COLO668 (cell line): Measurements from ENCODE around the gene TXK.

Experiments
- DNase-seq: peaks from one replicate; lab custom pipeline; 2025; ENCODE audit not compliant: unreplicated experiment; lab: John Stamatoyannopoulos, UW

The TXK gene

DNA sequence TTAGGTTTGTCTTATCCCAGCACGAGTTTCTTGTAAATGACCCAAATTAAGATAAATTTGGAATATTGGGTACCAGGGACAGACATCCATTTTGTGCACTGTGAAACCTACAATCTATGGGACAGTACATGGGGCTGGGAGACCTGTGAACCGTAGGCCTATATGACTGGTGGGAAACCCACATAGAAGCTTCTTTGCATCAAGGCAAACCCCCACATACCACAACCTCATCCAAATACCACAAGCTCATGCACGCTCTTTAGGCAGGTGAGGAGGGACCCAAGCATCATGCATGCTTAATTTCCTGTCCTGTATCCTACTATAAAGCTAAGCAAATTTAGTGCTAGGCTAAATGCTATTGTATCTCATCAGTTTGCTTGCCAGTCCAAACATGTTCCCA, 69.7 kb downstream of the TXK start:
- DNase-seq, result no peak

DNA sequence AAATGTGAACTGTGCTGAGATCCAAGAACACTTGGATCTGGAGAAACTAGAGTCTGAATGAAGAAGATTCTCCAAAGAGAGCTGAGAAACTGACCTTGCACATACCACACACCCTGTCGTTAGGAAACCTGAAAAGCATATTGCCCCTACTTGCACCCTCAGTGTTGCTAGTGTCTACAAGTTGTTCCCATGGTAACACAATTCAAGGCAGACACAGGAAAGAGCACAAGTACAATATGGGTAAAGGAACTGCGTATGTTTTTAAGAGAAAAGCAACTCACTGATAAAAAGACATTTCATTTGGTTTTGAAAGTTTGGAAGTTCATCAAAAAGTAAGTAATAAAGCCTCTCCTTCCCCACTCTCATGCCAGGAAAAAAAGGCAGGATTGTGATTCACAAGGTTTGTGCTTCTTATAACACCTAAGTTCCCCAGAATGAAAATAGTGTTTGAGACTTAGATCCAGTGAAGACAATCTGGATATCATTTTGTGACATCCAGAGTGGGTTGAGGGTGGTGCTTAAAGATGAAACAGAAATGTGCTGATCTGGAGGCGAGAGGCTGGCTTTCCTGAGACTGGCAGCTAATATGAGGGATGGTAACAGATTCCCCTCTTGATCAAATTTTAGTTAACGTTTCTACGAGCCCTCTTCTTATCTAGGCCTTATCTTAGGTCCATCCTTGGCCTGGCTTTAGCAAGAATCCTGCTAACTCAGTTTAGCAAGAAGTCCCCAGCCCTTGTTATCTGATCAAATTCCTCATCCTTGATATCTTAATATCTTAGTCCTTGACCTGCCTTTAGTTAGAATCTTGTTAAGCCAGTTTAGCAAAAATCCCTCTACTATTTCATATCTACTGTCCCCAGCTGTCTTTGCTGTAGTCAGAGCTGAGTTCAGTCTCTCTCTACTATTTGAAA, 75.2 kb downstream of the TXK start:
- no peak for DNase-seq

DNA sequence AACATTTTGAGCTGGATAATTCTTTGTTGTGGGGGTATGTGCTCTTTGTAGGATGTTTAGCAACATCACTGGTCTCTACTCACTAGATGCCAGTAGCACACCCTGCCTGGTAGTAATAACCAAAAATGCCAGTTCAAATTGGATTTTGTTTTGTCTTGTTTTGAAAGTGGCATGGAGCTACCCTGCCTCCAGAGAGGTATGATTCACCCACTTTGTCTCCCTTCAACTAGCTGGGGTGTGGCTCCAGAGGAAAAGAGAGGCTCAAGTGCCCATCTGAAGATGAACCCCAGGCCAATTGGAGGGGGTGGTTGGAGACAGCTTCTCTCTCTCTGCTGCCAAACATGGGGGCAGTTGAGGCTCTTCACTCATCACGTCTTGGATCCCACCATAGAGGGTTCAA, 83.0 kb downstream of the TXK start:
- DNase-seq, result no peak

DNA sequence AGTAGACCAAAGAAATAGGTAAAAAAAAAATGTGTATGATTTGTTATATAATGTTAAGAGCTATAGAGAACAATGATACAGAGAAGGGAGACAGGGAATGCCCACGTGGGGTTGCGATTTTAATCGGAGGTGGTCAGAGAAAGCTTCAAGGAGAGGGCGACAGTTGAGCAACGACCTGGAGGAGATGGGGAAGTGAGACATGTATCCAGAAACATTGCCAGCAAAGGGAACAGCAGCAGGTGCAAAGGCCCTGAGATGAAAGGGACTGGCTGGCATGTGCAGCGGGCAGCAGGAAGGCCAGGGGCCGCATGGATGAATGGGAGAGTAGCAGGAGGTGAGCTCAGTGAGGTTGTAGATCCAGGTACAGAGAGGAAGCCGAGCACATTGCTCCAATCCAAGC, 84.6 kb downstream of the TXK start:
- DNase-seq, result no peak

DNA sequence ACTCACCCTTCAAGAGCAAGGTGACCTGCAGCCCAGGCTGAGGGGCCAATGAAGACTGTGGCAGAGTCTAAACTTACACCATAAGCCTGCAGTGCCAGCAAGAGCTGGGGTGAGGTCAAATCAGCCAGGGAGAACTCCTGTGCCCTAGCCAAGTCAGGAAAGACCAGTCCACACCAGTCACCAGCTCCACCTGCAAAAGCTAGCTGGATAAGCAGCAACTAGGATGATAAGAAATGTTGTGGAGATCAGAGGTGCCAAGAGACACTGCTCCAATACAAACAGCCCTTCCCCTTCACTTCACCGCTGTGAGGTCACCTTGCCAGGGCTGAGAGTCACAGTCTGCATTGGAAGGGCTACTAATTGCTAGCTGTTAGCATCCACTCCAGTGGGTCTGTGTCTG, 86.2 kb downstream of the TXK start:
- no peak for DNase-seq

DNA sequence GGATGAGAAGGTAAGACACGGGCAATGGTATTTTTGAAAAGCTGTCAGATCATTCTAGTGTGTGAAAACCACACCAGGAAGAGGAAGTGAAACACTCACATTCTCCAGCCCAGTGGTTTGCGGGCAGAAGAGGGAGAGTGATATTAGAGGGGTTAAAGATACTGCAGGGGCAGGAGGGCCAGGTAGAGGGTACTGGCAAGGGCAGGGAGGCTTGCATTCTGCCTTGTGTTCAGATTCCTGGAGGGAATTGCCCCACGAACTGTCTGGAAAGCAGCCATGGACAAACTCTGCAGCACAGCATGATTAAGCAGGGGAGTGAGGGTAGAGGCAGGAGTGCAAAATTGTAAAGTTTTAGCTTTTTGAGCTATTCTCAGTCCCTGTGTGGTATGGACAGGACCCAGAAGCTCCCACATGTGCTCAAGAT, 86.6 kb downstream of the TXK start:
- no peak for DNase-seq

DNA sequence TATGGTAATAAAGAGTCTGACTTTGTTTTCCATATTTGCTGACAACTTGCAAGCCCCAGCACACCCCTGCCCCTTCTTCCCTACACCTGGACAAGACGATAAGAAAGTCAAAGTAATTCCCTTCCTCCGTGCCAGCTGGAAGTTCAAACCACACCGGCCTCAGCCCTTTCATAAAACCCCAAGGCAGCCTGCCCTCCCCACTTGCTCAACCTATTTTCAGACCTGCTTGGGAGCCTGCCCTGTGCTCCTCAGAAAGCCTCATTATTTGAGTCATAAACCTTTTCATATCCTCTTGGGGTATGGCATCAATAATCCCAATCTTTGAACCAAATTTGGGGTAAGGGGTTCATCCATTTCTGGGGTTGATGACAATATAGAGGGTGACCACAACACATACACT, 88.0 kb downstream of the TXK start:
- no peak for DNase-seq

DNA sequence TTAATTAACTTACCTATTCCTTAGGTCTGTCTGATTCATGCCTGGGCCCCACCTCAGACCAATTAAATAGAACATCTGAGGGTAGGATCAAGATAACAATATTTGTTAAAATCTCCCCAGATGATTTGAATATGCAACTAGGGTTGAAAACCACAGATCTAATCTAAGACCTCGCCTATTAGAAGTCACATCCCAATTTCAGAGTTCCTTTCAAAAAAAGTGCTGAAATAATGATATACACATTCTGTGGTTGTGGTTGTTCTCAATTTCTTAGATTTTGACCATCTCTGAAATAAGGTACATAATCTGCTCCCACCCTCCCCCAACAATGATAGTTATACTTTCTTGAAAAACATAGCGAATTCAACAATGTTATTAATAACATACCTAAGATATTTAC, 89.8 kb downstream of the TXK start:
- DNase-seq, result no peak

DNA sequence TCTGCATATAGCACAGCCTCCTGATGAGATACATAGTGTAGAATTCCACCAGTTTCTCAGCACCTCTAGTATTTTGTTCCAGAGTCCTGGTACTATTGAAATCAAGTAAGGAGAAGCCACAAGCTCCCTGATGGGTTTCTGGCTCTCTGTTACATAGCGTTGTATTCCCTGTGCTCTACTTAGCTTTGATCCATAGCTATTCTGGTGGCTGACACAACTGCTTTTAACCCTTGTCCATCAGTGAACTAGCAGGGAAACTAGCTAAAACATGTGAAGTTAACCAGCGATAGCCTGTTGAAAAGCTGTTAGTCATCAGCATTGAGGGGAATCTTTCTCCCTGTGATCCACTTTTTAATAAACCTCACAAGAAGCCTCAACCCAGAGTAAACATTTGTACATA, 90.5 kb downstream of the TXK start:
- DNase-seq, result no peak

DNA sequence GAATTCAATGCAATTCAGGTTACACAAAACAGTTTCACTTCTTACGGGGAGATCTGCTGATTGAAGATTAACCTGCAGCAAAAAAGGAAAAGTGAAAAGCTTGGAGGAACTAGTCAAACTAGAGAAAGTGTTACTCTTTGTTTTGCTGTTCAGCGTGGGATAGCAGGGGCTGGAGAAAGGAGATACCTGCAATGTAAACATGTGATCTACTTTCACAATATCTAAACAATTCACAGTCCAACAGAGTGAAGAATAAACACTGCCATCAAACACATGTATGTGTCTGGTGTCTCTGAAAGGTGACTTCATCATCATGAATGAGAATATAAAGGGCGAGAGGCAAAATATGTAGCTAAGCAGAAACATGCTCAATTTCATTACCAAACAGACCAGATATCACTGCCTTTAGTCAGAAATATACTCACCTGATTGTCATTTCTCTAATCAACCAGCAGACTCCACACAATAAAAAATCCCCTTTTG, 91.0 kb downstream of the TXK start:
- no peak for DNase-seq

DNA sequence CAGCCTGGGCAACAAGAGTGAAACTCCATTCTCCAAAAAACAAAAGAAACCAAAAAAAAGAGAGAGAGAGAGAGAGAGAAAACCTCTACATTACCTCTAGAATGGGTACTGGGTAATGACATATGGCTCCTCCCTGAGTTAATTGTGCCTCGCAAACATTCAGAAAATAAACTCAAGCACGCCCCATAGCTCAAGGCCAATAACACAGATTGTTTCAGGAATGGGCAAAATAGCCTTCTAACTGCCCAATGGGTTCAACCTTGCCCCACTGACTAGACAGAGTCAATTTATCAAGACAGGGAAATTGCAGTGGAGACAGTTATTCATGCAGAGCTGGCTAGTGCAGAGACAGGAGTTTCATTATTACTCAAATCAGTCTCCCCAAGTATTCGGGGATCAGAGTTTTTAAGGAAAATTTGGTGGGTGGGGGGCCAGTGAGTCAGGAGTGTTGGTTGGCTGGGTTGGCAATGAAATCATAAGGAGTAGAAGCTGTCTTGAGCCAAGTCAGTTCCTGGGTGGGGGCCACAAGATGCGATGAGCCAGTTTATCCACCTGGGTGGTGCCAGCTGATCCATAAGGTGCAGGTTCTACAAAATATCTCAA, 92.4 kb downstream of the TXK start:
- DNase-seq, result no peak

DNA sequence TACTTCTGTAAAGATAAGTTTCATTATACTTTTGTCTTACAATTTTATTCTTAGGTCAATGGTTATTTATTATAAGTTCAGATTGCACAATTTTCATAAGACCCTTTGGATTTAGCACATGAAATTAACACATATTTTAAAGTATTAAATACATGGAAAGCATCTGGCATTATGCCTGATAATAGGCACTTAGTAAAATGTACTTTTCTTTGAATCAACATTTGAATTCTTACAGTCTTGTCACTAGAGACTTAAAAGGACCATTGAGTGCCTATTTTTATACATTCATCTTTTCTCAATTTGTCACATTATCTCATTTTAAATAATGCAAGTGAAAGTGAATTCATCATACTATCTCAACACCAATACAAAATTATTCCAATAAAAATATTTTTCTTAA, 94.5 kb downstream of the TXK start:
- DNase-seq, result no peak

DNA sequence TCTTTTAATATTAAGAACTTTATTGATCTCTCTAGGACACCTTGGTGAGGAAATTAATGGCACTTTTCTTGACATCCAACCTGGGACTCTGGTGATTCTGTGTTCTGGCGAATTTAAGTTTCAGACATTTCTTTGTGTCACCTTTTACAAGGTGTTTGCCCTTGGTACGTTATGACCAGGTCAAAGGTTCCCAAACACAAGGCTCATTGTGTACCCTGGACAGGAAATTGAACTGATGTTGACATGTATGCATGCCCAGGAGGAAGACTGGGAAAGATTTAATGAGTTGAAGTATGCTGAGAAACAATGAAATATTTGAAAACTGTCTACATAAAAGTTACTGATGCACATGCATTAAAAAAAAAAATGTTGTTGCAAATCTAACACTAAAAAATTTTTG, 95.4 kb downstream of the TXK start:
- no peak for DNase-seq

DNA sequence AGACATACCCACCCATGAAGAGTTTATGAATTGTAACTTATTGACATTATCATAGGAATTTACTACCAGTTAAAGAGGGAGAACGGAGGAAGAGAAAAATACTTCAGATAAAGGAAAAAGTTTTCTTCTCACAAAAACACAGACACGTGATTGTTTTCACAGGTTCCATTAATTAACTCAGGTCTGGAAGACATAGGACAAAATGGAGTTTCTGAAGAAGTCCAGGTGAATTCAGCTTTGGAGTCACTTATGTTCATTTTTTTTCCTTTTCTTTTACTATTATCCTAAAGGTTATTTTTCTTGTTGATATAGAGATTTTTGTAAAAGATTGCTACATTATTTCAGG, 97.0 kb downstream of the TXK start:
- DNase-seq, result no peak

DNA sequence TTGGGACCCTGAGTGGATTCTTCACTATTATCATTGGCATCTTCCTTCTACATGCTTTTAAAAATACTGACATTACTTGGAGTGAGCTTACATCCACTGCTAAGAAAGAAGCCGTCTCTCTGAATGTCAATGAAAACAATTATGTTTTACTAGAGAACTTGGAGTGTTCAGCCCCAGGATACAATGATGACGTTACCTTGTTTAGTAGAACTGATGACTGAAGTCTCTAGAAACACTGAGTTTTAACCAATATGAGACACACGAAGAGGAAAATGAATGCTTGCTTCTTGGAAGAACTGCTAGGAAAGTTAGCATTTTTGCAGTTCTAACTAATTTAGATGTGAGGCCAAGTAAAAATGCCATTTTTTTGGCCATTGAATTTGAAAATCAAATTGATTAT, 98.1 kb downstream of the TXK start:
- DNase-seq, result no peak

DNA sequence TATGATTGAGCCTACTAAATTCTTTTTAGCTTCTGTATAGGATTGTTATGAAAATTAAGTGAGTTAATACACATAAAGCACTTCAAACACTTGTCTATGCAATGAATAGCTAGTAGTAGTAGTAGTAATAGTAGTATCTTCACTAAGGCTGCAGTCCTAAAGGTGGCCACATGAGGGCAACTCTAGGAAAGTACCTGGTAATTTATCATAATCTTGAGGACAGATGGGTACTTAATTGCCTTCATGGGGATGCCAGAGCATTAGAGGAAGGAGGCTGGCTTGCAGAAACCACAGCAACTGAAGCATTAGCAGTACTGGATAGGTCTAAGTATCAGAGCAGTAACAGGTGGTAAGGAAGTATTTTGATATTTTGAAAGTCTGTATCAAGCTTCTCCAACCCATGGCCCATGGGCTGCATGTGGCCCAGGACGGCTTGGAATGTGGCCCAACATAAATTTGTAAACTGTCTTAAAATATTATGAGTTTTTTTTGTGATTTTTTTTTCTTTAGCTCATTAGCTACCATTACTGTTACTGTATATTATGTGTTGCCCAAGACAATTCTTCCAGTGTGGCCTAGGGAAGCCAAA, 100.1 kb downstream of the TXK start:
- peak; percentile 30 for DNase-seq

DNA sequence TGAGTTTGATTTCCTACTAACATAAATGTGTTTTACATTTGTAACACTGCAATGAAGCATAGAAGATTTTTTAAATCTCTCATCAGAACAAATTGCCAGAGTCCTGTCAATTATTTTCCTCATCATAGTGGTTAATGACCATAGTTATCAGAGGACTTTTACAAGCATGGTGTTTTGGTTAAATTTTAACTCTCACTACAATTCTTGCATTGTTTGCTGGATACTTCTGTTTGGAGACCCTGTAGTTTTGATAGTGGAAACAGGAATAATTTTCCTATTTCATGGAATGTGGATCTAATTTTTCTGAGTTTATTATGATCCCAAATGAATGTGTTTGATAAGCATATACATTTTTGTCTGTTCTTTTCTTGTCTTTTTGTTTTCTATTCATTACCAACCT, 100.6 kb downstream of the TXK start:
- no peak for DNase-seq

DNA sequence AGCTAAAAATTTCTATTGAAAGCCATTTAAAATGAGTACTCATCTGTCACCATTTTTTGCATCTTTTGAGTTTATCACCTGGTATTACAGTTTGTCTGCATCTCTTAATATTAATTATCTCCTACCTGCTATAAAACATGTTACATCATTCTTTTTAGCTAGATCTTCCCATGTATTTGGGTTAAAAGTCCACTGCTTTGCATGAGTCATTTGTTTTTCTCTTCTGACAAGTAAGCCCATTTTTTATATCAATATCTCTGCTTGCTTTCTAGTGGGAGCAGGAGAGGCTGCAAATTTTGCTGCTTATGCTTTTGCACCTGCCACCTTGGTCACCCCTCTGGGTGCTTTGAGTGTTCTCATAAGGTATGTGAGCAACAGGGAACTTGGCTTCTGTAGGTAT, 101.3 kb downstream of the TXK start:
- DNase-seq, result no peak

DNA sequence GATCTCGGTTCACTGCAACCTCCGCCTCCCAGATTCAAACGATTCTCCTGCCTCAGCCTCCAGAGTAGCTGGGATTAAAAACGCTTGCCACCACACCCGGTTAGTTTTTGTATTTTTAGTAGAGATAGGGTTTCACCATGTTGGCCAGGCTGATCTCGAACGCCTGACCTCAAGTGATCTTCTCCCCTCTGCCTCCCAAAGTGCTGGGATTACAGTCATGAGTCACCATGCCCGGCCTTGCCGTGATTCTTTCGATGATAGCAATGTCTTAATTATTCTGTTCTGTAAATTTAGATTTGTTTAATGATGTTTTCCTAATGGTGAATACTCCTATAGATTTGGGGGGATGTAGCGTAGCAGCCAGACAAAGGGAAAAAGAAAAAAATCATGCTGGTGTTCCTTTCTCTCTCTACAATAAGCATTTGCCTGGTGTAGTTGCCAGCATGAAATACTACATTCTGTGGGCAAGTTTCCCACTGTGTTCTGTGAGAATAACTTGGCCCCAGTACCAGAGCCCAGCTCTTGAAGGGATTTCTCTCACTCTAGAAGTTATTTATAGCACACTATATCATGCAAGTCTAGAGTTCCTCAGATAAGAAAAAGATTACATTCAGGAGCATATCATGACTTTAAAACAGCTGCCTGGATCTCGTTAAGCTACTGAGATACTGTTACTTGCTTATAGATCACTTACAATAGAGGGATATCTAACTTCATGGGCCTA, 102.1 kb downstream of the TXK start:
- DNase-seq, result no peak

DNA sequence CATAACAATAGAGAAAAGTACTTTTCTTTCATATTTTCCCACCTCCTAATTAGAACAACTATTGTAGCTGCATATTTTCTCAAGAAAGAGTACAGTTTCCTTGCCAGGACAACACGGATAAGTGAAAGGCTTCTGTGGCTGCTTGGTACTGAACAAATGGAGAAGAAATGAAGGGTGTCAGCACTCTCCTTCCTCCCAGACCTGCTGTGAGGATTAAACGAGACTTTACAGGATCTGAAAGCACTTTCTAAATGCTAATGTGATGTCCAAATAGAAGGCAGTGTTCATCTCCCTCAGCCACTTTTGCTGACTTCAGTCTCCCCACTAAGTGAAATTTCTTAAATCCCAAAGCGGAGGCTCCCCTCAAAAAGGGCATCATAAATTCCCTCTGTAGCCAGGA, 103.6 kb downstream of the TXK start:
- DNase-seq, result no peak

DNA sequence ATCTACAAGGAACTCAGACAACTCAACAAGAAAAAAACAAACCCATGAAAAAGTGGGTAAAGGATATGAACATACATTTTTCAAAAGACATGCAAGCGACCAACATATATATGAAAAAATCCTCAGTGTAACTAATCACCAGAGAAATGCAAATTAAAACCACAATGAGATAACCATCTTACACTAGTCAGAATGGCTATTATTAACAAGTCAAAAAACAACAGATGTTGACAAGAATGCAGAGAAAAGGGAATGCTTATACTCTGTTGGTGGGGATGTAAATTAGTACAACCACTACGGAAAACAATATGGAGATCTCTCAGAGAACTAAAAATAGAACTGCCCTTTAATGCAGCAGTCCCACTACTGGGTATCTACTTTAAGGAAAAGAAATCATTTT, 105.4 kb downstream of the TXK start:
- no peak for DNase-seq

DNA sequence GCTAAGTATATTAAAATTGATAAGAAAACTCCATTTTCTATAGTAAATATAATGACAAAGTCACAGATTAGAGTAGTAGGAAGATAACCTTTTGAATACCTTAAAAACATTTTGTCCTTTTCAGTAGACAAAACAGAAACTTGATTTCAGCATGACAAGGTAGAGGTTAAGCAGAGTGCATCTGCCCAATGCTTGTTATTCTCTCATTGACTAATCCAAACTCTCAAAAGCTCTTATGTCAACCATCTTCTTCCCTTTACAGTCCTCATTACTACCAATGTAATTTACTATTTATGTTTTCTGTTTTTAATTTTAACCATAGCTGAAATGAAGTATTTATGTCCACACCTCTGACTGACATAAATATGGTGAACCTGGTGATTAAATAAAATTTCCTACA, 106.4 kb downstream of the TXK start:
- no peak for DNase-seq
